Activated CD8-positive, alpha-beta T cell treated with anti-CD3 and anti-CD28 coated beads for 36 hours (primary cell): Measurements from ENCODE around the gene CAPN1. TPM values are rescaled to one million over a fixed set of nuclear protein-coding genes. Genes with fewer than 3 reads are reported as not detected.
A peak's percentile ranks its signal among the peaks of the same experiment; 100 is the strongest.

Experiments
- ATAC-seq: fragments of 200-7000 bp; cut with Tn5 transposase; one replicate; pipeline ENCODE4 v1.10.0; 2021; ENCODE audit warnings: mild to moderate bottlenecking, moderate library complexity
- CTCF ChIA-PET: fragments of 350-600 bp; sonication (Branson Sonifier 250); formaldehyde crosslinking; loops from one replicate; lab custom pipeline; 2021; ENCODE audit warnings: antibody characterized with exemption; lab: Charles Lee
- POLR2A ChIA-PET: fragments of 350-600 bp; sonication (Branson Sonifier 250); formaldehyde crosslinking; loops from one replicate; lab custom pipeline; 2021; ENCODE audit warnings: antibody characterized with exemption; lab: Charles Lee
- DNase-seq: peaks from one replicate; pipeline ENCODE4 v3.0.0-alpha.2; 2020
- H3K27ac Mint-ChIP-seq: one replicate; pipeline ENCODE4 v1.8.0; 2021; ENCODE audit warnings: mild to moderate bottlenecking, mixed read lengths
- H3K27me3 Mint-ChIP-seq: one replicate; pipeline ENCODE4 v1.8.0; 2021; ENCODE audit warnings: mixed read lengths
- H3K36me3 Mint-ChIP-seq: one replicate; pipeline ENCODE4 v1.8.0; 2021; ENCODE audit warnings: low read depth, mixed read lengths
- H3K4me1 Mint-ChIP-seq: one replicate; pipeline ENCODE4 v1.8.0; 2021; ENCODE audit warnings: low read depth, mixed read lengths
- H3K4me3 Mint-ChIP-seq: one replicate; pipeline ENCODE4 v1.8.0; 2021; ENCODE audit warnings: mild to moderate bottlenecking, moderate library complexity, mixed read lengths
- H3K9me3 Mint-ChIP-seq: one replicate; pipeline ENCODE4 v1.8.0; 2021; ENCODE audit warnings: mixed read lengths
- intact Hi-C: fragments of 100-400 bp; cut with micrococcal nuclease; formaldehyde crosslinking; loops from one replicate; pipeline ENCODE4 v1.10.0; 2022
- total RNA-seq, 2 experiments: library from RNA; stranded (reverse); gene quantifications; one replicate each; pipeline ENCODE4 v1.2.3, GENCODE V29; 2021
- TF ChIP-seq, protein P1 (sequence below): fragments of 200-600 bp; IDR thresholded peaks from one replicate; pipeline ENCODE4 v1.8.0; 2022; ENCODE audit warnings: antibody characterized with exemption, mild to moderate bottlenecking

Gene CAPN1
- total RNA-seq, 2 experiments from 2014 or later: 72.6 to 74.7 TPM

DNA sequence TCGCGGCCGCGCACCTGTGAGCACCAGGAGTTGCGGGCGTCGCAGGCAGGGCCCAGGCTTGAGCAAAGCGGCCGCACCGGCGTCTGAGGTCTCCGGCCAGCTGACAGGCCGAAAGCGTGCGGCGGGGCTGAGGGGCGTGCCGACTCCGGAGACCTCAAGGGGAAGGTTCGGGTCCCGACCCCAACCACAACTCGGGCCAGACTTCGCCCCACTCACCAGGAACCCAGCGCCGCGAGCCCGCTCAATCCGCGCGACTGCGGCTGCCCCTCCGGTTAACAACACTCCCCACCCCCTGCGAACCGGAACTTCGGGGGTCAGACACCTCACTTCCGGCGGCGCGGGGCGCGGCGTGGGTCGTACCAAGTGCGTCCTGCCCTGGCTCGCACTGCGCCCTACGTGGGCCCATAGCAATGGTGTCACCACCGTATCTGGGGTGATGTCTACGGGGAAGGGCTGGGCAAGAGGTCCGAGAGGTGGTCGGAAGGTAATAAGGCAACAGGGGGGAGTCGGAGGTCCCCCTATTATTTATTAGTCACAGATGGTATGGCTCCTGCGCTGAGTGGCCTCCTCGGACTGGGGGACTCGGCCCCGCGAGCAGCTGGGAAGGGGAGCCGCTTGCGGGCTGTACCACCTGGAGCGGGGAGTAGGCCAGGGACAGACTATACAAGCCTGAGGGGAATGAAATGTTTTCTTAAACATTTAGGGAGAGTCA lies 47.3 kb upstream of the CAPN1 start, which contains the start of gene SYVN1:
Gene SYVN1, minus strand, starts transcription at position 280 of the 712 bp plus-strand sequence. CDS start 918 bp downstream, outside the sequence.
- intact Hi-C loops: no loop called here
- H3K27me3 Mint-ChIP-seq: no peaks in the 10 kb centered on the region
- peaks cover 13% of the 10 kb centered on the region for H3K36me3 Mint-ChIP-seq
- ATAC-seq (peak; percentile 78), DNase-seq (peak; percentile 93)
- peaks cover 33% of the 10 kb centered on the region for H3K4me1 Mint-ChIP-seq
- peak within 1 kb of the TSS; percentile 100 for H3K4me3 Mint-ChIP-seq
- CTCF ChIA-PET: interaction anchor here (1.1 to 3.4 kb wide), 10 partner anchors 10 to 390 kb away, joined by 3 to 30 read pairs (median 6); partner anchors contain the start of genes ARL2, CAPN1, FAU and MRPL49
- POLR2A ChIA-PET: interaction anchor here (0.5 to 7.8 kb wide), 22 partner anchors 7 to 1455 kb away, joined by 3 to 77 read pairs (median 4); partner anchors contain the start of genes ARL2, CAPN1, FAU and MRPL49
- peak within 1 kb of the TSS; percentile 100 for H3K27ac Mint-ChIP-seq
- H3K9me3 Mint-ChIP-seq: no peaks in the 10 kb centered on the region
- TF ChIP-seq, protein P1, sequence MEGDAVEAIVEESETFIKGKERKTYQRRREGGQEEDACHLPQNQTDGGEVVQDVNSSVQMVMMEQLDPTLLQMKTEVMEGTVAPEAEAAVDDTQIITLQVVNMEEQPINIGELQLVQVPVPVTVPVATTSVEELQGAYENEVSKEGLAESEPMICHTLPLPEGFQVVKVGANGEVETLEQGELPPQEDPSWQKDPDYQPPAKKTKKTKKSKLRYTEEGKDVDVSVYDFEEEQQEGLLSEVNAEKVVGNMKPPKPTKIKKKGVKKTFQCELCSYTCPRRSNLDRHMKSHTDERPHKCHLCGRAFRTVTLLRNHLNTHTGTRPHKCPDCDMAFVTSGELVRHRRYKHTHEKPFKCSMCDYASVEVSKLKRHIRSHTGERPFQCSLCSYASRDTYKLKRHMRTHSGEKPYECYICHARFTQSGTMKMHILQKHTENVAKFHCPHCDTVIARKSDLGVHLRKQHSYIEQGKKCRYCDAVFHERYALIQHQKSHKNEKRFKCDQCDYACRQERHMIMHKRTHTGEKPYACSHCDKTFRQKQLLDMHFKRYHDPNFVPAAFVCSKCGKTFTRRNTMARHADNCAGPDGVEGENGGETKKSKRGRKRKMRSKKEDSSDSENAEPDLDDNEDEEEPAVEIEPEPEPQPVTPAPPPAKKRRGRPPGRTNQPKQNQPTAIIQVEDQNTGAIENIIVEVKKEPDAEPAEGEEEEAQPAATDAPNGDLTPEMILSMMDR: no peak

- POLR2A ChIA-PET: interaction anchor here (0.5 to 7.8 kb wide), 24 partner anchors 8 to 1456 kb away, joined by 3 to 77 read pairs (median 4); partner anchors contain the start of genes ARL2, CAPN1, CDCA5 and FAU
- TF ChIP-seq, protein P1: no peak
- H3K27ac Mint-ChIP-seq: peak overlapping the region; percentile 100
- H3K4me3 Mint-ChIP-seq: peak overlapping the region; percentile 100
- intact Hi-C loops: no loop called here
- H3K9me3 Mint-ChIP-seq: no peaks in the 10 kb centered on the region
- H3K27me3 Mint-ChIP-seq: no peaks in the 10 kb centered on the region
- CTCF ChIA-PET: interaction anchor here (0.6 to 3.4 kb wide), 12 partner anchors 11 to 391 kb away, joined by 3 to 30 read pairs (median 6); partner anchors contain the start of genes ARL2, CAPN1, FAU and MRPL49
- H3K4me1 Mint-ChIP-seq: peaks cover 33% of the 10 kb centered on the region
- DNase-seq: peak; percentile 92
- H3K36me3 Mint-ChIP-seq: peaks cover 12% of the 10 kb centered on the region
- ATAC-seq: peak; percentile 89
Measured at GRCh38 chr11:65134952-65135632, 46.6 kb upstream of the CAPN1 start.

DNA sequence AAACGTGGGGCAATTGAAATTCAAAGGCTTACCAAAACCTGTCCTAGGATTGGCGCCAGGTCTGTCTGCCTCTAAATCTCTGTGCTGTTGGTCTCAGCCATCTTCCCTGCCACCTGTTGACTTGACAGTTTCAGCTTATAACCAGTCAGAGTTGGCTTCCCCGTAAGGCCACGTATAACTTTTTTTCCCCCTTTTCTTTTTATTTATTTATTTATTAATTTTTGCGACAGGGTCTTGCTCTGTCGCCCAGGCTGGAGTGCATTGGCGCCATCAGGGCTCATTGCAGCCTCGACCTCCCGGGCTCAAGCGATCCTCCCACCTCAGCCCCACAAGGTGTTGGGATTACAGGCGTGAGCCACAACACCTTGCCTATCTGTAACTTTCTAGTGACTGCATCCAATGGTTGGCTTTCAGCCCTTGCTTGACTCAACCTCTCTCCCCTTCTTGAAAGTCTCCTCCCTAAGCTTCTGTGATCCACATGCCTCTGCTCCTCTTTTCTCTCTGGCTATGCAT lies 46.0 kb upstream of the CAPN1 start:
- Mint-ChIP-seq H3K4me3 (peak overlapping the region; percentile 100), H3K9me3 (no peaks in the 10 kb centered on the region), H3K27me3 (no peaks in the 10 kb centered on the region), H3K36me3 (peaks cover 12% of the 10 kb centered on the region), H3K27ac (peak overlapping the region; percentile 100), H3K4me1 (peaks cover 33% of the 10 kb centered on the region)
- TF ChIP-seq, protein P1: no peak
- DNase-seq (no peak), ATAC-seq (no peak)
- POLR2A ChIA-PET: interaction anchor here (0.7 to 7.8 kb wide), 21 partner anchors 9 to 277 kb away, joined by 3 to 77 read pairs (median 4); partner anchors contain the start of genes ARL2, CAPN1, CDCA5 and FAU
- intact Hi-C loops: no loop called here
- CTCF ChIA-PET: interaction anchor here (0.6 to 3.4 kb wide), 11 partner anchors 11 to 391 kb away, joined by 3 to 30 read pairs (median 6); partner anchors contain the start of genes CAPN1, FAU, MRPL49 and RASGRP2

DNA sequence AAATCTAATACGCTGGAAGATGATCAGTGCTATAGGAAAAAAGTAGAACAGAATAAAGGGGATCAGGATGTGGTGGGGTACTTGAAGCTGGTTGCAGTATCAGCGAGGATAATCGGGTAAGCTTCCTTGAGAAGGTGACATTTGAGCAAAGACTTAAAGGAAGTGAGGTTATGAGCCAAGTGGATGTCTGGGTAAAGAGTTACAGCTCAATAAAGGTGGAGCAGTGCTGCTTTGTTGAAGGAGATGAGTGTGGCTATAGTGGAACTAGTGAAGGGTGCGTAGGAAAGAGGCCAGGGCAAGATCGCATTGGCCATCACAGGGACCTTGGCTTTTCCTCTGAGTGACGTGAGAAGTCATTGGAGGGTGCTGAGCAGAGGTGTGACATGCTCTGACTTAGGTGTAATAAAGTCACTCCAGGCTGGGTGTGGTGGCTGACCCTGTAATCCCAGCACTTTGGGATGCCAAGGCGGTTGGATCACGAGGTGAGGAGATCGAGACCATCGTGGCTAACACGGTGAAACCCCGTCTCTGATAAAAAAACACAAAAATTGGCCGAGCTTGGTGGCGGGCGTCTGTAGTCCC lies 45.1 kb upstream of the CAPN1 start:
- ATAC-seq (no peak), DNase-seq (no peak)
- H3K4me1 Mint-ChIP-seq: peaks cover 31% of the 10 kb centered on the region
- H3K27ac Mint-ChIP-seq: peak overlapping the region; percentile 87
- POLR2A ChIA-PET: interaction anchor here (0.8 to 7.8 kb wide), 9 partner anchors 9 to 45 kb away, joined by 4 to 77 read pairs (median 10); partner anchors contain the start of genes CAPN1, FAU, MRPL49 and VPS51
- no peaks in the 10 kb centered on the region for H3K9me3 Mint-ChIP-seq
- peak overlapping the region; percentile 100 for H3K4me3 Mint-ChIP-seq
- CTCF ChIA-PET: interaction anchor here (0.7 to 3.4 kb wide), 5 partner anchors 11 to 193 kb away, joined by 3 to 30 read pairs (median 4); partner anchors contain the start of genes CAPN1, TM7SF2 and ZNHIT2
- TF ChIP-seq, protein P1: no peak
- intact Hi-C loops: no loop called here
- H3K27me3 Mint-ChIP-seq: no peaks in the 10 kb centered on the region
- peaks cover 7% of the 10 kb centered on the region for H3K36me3 Mint-ChIP-seq
